GM20431 (cell line): Measurements from ENCODE around the gene FOSB.

Source experiments
- in situ Hi-C: fragments of 300-500 bp; cut with MseI, MboI; formaldehyde crosslinking; loops from one replicate; pipeline ENCODE4 v1.15.0; 2020; ENCODE audit warnings: low sequenced_read_pairs; ENCODE audit not compliant: unreplicated experiment

Gene FOSB

DNA sequence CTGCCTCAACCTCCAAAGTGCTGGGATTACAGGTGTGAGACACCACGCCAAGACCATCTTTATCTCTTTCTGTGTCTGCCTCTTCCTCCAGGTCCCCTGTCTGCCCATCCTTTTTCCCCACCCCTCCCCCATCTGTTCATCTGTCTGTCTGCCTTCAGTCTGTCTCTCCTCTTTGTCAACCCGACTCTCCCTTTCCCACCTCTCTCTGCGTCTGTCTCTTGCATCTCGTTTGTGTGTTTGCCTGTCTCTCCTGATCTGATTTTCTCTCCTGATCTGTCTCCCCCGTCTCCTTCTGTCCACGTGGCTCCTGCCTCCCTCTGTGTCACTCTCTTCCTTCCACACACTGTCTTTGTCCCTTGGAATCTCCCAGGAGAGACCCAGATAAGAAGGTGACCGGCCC is 49.4 kb downstream of the FOSB start:
- in situ Hi-C loops, result no loop called here

DNA sequence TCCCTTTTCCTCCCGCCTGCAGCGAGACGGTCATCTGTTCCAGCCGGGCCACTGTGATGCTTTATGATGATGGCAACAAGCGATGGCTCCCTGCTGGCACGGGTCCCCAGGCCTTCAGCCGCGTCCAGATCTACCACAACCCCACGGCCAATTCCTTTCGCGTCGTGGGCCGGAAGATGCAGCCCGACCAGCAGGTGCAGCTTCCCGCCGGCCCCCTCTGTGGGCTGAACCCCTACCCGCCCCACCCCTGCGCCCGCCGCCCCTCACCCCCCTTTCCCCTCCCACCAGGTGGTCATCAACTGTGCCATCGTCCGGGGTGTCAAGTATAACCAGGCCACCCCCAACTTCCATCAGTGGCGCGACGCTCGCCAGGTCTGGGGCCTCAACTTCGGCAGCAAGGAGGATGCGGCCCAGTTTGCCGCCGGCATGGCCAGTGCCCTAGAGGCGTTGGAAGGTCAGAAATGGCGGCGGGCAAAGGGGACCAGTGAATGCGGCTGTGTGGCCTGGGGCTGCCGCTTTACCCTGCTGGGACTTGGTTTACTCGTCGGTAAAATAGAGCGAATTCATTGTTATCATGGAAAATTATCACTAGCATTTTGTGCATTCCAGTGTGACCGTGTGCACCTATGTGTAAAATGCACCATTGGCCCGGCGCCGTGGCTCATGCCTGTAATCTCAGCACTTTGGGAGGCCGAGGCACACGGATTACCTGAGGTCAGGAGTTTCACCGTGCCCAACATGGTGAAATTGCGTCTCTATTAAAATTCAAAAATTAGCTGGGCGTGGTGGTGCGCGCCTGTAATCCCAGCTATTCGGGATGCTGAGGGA is 50.1 kb downstream of the FOSB start:
- in situ Hi-C loops, result no loop called here

DNA sequence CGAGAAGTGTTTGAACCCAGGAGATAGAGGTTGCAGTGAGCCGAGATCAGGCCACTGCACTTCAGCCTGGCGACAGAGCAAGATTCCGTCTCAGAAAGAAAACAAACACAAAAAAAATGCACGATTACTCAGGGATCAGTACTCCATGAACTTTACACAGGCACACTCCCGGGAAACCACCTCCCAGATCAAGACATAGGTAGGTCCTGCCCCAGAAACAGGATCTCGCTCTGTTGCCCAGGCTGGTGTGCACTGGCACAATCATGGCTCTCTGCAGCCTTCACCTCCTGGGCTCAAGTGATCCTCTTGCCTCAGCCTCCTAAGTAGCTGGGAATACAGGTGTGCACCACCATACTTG is 50.7 kb downstream of the FOSB start:
- in situ Hi-C loops, result no loop called here

DNA sequence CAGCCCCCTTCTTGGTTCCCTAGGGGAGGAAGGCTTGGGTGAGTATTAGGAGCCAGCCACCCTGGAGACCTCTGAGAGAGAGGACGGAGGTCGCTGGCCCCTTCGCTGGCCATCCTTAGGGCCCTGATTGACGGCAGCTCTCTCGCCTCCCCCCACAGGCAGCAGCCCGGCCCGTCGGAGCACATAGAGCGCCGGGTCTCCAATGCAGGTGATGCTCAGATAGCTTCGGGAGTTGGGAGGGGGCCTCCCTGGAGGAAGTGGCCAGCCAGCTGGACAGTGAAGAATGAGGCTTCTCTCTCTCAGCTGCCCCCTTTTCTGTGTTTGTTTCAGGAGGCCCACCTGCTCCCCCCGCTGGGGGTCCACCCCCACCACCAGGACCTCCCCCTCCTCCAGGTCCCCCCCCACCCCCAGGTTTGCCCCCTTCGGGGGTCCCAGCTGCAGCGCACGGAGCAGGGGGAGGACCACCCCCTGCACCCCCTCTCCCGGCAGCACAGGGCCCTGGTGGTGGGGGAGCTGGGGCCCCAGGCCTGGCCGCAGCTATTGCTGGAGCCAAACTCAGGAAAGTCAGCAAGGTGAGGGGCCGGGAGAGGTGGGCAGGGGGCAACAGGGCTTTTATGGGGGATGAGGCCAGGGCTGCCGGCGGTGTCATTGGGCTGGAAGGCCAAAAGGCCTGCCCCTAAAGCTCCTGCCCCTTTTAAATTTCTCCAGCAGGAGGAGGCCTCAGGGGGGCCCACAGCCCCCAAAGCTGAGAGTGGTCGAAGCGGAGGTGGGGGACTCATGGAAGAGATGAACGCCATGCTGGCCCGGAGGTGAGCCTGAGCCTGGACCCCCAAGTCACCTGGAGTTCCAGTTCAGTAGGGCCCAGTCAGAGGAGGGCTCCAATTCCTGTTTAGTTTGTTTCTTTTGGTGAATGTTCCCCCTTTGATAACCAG is 54.5 kb downstream of the FOSB start:
- in situ Hi-C loops, result no loop called here

DNA sequence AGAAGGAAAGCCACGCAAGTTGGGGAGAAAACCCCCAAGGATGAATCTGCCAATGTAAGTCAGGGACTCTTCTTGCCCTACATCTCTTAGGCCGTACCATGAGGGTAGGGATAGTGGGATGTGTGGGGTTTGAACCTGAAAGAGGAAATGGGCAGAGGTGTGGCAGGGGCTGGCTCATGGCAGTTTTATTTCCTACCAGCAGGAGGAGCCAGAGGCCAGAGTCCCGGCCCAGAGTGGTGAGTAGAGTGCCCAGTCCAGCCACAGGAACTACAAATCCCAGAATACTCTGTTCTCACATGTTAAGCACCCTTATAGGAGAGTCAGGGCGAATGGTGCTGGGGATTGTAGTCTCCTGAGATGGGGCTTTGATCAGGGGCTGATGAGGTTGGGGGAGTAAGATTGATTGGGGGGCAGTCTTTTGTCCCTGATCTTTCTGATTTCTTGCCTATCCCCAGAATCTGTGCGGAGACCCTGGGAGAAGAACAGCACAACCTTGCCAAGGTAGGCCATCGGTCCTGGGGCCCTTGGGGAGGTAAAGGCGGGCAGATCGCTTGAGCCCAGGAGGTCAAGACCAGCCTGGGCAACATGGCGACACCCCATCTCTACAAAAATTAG is 56.0 kb downstream of the FOSB start:
- in situ Hi-C loops, result no loop called here

DNA sequence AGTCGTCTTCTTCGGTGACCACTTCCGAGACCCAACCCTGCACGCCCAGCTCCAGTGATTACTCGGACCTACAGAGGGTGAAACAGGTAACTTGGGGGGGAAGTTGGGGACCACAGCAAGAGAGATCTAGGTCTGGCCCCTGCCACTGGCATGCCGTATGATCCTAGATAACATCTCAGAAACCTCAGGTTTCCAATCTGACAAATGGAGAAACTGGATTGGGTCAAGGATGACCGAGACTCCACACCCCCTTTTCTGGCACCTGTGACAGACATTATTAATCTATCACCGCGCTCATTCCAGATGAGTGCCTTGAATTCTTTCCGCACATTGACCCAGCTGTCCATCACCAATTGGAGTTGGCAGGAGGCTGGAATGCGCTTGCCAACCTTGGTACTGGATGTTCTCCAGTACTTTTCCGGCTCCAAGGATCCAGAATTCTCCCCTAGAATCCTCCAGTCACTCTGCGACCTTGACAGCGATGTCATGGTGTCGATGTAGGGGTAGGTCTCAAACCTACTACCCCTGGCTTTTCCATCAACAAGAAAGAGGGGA is 56.9 kb downstream of the FOSB start:
- in situ Hi-C loops, result no loop called here
